ENCODE results near the gene NOTCH2. TPM values are rescaled to one million over a fixed set of nuclear protein-coding genes. Genes with fewer than 3 reads are reported as not detected.
"Not testable (repeated sequence)": the region's sequence is repeated elsewhere in the genome, so short reads cannot be mapped to it uniquely, and the experiment has no call there.

NOTCH2 gene
- total RNA-seq, 1 donor from 2014 or later, result 3.5 TPM

- not testable (repeated sequence) for H3K4me1 Mint-ChIP-seq (ENCODE audit: low read depth, unreplicated experiment); H3K36me3 Mint-ChIP-seq (ENCODE audit: unreplicated experiment); H3K4me3 Mint-ChIP-seq (ENCODE audit: unreplicated experiment); H3K27ac Mint-ChIP-seq (ENCODE audit: unreplicated experiment); DNase-seq; H3K27me3 Mint-ChIP-seq (ENCODE audit: unreplicated experiment); H3K9me3 Mint-ChIP-seq (ENCODE audit: unreplicated experiment)
Measured at GRCh38 chr1:120023791-120024190, 45.7 kb downstream of the NOTCH2 start.

DNA sequence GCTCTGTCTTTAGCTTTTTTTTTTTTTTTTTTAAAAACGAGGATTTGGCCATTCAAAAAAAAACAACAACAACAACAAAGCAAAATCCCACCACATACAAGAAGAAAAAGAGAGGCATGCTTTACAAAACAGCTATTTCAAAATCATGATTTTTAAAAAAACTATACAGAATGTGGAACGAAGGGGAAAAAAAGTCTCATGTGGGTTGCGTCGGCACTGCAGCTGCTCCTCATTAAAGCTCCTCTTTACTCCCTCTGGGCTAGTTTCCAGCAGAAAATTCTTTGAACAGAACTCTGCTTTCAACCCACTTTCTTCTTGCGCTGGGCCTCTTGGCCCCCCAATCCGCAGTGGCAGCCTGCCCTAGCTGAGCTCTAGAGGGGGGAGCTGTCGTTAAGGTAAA lies 54.5 kb downstream of the NOTCH2 start:
- H3K36me3 Mint-ChIP-seq (ENCODE audit: unreplicated experiment); DNase-seq; H3K27me3 Mint-ChIP-seq (ENCODE audit: unreplicated experiment); H3K27ac Mint-ChIP-seq (ENCODE audit: unreplicated experiment); H3K9me3 Mint-ChIP-seq (ENCODE audit: unreplicated experiment); H3K4me1 Mint-ChIP-seq (ENCODE audit: low read depth, unreplicated experiment): not testable (repeated sequence)
- H3K4me3 Mint-ChIP-seq (ENCODE audit: unreplicated experiment), result peak overlapping the region; percentile 65

- not testable (repeated sequence) for H3K9me3 Mint-ChIP-seq (ENCODE audit: unreplicated experiment); DNase-seq; H3K27me3 Mint-ChIP-seq (ENCODE audit: unreplicated experiment); H3K4me3 Mint-ChIP-seq (ENCODE audit: unreplicated experiment); H3K27ac Mint-ChIP-seq (ENCODE audit: unreplicated experiment); H3K4me1 Mint-ChIP-seq (ENCODE audit: low read depth, unreplicated experiment); H3K36me3 Mint-ChIP-seq (ENCODE audit: unreplicated experiment)
Measured at GRCh38 chr1:120008320-120008719, 61.1 kb downstream of the NOTCH2 start.

DNA sequence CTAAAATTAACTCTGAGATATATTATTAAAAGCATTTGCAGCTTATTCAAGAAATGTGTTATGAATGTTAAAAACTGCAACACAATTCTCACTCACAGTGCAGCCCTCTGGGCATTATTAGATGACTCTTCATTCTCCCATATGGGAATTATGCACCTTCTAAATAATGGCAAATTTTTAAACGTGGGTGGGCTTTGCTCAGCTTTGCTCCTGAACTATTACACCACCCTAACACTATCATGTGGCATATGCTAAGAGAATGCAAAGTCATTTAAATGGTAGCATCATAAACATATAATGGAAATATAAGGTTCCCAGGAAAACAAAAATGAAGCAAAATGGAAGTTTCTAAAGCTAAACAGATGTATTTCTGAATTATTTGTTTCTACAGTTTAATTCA lies 61.6 kb downstream of the NOTCH2 start:
- H3K27ac Mint-ChIP-seq (ENCODE audit: unreplicated experiment); H3K4me1 Mint-ChIP-seq (ENCODE audit: low read depth, unreplicated experiment); H3K36me3 Mint-ChIP-seq (ENCODE audit: unreplicated experiment); H3K9me3 Mint-ChIP-seq (ENCODE audit: unreplicated experiment); H3K27me3 Mint-ChIP-seq (ENCODE audit: unreplicated experiment); DNase-seq; H3K4me3 Mint-ChIP-seq (ENCODE audit: unreplicated experiment): not testable (repeated sequence)

GRCh38 chr1:120001035-120001434 lies 68.4 kb downstream of the NOTCH2 start:
- H3K9me3 Mint-ChIP-seq (ENCODE audit: unreplicated experiment); H3K27ac Mint-ChIP-seq (ENCODE audit: unreplicated experiment); H3K36me3 Mint-ChIP-seq (ENCODE audit: unreplicated experiment); H3K4me1 Mint-ChIP-seq (ENCODE audit: low read depth, unreplicated experiment); H3K4me3 Mint-ChIP-seq (ENCODE audit: unreplicated experiment); H3K27me3 Mint-ChIP-seq (ENCODE audit: unreplicated experiment); DNase-seq: not testable (repeated sequence)

DNA sequence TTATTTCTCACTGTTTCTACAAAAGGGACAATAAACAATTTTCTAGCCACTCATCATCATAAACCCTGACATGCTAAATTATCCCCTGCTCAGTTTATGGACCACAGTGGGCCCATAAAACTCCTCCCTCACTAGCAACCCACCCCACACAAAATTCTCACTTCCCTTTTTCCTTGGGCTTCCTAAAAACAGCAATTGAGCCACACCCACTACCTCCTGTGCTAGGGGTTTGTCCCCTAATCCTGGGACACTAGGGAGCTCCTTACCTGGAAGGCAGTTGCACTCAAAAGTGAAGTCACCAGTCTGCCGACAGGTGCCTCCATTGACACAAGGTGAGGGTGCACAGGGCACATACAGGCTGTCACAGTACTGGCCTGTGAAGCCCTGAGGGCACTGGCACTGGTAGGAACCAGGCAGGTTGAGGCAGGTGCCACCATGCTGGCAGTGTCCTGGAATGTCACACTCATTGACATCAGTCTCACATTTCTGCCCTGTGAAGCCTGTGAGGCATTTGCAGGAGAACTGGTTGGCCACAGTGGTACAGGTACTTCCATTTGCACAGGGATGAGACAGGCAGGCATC lies 72.6 kb downstream of the NOTCH2 start:
- not testable (repeated sequence) for DNase-seq; H3K36me3 Mint-ChIP-seq (ENCODE audit: unreplicated experiment); H3K9me3 Mint-ChIP-seq (ENCODE audit: unreplicated experiment); H3K4me1 Mint-ChIP-seq (ENCODE audit: low read depth, unreplicated experiment); H3K27ac Mint-ChIP-seq (ENCODE audit: unreplicated experiment); H3K4me3 Mint-ChIP-seq (ENCODE audit: unreplicated experiment); H3K27me3 Mint-ChIP-seq (ENCODE audit: unreplicated experiment)

GRCh38 chr1:119995975-119996374 lies 73.5 kb downstream of the NOTCH2 start:
- not testable (repeated sequence) for H3K27ac Mint-ChIP-seq (ENCODE audit: unreplicated experiment); H3K4me3 Mint-ChIP-seq (ENCODE audit: unreplicated experiment); H3K27me3 Mint-ChIP-seq (ENCODE audit: unreplicated experiment); DNase-seq; H3K4me1 Mint-ChIP-seq (ENCODE audit: low read depth, unreplicated experiment); H3K9me3 Mint-ChIP-seq (ENCODE audit: unreplicated experiment); H3K36me3 Mint-ChIP-seq (ENCODE audit: unreplicated experiment)

DNA sequence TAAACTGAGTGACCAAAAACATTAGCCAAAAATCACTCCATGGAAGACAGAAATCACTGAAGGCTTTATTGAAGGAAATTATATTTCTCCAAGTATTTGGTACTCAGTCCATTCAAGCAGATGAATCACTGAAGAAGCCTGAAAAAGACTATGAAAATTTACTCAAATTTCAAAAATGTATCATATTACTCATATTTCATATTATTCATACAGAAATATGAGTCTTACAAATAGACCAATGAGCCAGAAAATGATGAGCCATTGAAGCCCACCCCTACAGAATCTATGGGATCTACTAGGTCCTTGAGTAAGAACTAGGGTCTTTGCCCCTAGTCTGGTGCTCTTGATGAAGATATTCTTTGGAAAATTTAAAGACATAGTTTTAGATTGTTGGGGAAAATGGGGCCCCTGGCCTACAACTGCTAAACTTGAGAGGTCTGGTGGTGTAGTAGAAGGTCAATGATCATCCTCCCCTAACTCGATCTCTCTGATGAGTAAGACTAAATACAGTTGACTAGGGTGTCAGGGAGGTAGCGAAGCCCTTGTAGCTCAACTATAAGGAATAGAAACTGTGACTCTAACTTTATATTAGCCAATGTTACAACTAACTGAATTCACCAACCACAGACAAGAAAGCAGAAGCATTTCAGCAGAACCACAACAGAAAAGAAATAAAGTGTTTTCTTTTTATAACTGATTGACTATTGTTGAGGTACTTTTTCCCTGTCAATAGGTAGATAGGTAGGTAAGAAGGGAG lies 81.0 kb downstream of the NOTCH2 start:
- no peak for DNase-seq
- TF ChIP-seq, protein P1, sequence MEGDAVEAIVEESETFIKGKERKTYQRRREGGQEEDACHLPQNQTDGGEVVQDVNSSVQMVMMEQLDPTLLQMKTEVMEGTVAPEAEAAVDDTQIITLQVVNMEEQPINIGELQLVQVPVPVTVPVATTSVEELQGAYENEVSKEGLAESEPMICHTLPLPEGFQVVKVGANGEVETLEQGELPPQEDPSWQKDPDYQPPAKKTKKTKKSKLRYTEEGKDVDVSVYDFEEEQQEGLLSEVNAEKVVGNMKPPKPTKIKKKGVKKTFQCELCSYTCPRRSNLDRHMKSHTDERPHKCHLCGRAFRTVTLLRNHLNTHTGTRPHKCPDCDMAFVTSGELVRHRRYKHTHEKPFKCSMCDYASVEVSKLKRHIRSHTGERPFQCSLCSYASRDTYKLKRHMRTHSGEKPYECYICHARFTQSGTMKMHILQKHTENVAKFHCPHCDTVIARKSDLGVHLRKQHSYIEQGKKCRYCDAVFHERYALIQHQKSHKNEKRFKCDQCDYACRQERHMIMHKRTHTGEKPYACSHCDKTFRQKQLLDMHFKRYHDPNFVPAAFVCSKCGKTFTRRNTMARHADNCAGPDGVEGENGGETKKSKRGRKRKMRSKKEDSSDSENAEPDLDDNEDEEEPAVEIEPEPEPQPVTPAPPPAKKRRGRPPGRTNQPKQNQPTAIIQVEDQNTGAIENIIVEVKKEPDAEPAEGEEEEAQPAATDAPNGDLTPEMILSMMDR (IDR thresholded peaks at IDR 0.05; ENCODE audit: partially characterized antibody, unreplicated experiment), result no peak
- Mint-ChIP-seq H3K4me3 (ENCODE audit: unreplicated experiment) (no peak overlapping the region), H3K27me3 (ENCODE audit: unreplicated experiment) (no peaks in the 10 kb centered on the region), H3K9me3 (ENCODE audit: unreplicated experiment) (no peaks in the 10 kb centered on the region), H3K27ac (ENCODE audit: unreplicated experiment) (no peak overlapping the region), H3K36me3 (ENCODE audit: unreplicated experiment) (no peaks in the 10 kb centered on the region), H3K4me1 (ENCODE audit: low read depth, unreplicated experiment) (no peaks in the 10 kb centered on the region)

Data from glutamatergic neuron (in vitro differentiated cells).